ENCODE measurements around the gene ATF3. TPM values are rescaled to one million over a fixed set of nuclear protein-coding genes. Genes with fewer than 3 reads are reported as not detected.

Gene ATF3
- total RNA-seq, 4 donors from 2014 or later, result 8.2 to 71.6 (median 17.2) TPM

DNA sequence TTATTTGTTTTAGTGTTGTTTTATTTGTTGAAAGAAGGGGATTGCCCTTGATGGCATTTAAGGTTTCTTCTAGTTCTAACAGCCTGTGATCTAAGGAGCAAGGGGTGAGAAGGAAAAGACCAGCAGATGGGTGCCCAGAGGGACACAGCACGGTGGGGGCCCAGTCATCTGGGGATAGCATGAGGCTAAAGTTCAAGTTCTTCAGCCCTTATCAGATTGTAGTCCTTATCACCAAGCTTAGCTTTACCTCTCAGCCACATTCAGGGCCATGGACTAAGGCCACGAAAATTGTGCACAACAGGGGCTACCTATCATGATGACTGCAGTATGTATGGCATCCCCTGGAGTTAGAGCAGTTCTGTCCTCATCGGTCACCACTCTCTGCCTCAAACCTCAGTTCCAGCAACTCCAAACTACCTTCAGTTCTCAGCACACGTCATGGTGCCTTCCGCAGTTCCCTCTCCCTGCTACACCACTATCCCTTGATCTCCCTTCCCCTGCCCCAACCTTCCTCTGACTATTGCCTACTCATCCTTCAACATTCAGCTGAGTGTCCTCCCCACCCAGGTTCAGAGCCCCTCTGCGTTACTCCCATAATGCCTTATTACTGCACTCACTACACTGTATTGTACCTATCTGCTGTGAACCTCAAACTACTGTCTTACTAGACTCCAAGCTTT is 36.4 kb downstream of the ATF3 start:
- TF ChIP-seq, protein P1, sequence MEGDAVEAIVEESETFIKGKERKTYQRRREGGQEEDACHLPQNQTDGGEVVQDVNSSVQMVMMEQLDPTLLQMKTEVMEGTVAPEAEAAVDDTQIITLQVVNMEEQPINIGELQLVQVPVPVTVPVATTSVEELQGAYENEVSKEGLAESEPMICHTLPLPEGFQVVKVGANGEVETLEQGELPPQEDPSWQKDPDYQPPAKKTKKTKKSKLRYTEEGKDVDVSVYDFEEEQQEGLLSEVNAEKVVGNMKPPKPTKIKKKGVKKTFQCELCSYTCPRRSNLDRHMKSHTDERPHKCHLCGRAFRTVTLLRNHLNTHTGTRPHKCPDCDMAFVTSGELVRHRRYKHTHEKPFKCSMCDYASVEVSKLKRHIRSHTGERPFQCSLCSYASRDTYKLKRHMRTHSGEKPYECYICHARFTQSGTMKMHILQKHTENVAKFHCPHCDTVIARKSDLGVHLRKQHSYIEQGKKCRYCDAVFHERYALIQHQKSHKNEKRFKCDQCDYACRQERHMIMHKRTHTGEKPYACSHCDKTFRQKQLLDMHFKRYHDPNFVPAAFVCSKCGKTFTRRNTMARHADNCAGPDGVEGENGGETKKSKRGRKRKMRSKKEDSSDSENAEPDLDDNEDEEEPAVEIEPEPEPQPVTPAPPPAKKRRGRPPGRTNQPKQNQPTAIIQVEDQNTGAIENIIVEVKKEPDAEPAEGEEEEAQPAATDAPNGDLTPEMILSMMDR (IDR thresholded peaks at IDR 0.05), result no peak
- no peak for TF ChIP-seq POLR2A (IDR thresholded peaks at IDR 0.05)
- H3K4me3 ChIP-seq (ENCODE audit: low read depth, poor library complexity, severe bottlenecking), result no peak overlapping the region
- DNase-seq (ENCODE audit: low spot score in 2 of 2), result no peak
- intact Hi-C loops (cut with DNase I; ENCODE audit: low total_unique reads), result no loop called here
- 85 to 94% methylated on average over 6 of the region's 6 CpGs for WGBS, 2 donors

DNA sequence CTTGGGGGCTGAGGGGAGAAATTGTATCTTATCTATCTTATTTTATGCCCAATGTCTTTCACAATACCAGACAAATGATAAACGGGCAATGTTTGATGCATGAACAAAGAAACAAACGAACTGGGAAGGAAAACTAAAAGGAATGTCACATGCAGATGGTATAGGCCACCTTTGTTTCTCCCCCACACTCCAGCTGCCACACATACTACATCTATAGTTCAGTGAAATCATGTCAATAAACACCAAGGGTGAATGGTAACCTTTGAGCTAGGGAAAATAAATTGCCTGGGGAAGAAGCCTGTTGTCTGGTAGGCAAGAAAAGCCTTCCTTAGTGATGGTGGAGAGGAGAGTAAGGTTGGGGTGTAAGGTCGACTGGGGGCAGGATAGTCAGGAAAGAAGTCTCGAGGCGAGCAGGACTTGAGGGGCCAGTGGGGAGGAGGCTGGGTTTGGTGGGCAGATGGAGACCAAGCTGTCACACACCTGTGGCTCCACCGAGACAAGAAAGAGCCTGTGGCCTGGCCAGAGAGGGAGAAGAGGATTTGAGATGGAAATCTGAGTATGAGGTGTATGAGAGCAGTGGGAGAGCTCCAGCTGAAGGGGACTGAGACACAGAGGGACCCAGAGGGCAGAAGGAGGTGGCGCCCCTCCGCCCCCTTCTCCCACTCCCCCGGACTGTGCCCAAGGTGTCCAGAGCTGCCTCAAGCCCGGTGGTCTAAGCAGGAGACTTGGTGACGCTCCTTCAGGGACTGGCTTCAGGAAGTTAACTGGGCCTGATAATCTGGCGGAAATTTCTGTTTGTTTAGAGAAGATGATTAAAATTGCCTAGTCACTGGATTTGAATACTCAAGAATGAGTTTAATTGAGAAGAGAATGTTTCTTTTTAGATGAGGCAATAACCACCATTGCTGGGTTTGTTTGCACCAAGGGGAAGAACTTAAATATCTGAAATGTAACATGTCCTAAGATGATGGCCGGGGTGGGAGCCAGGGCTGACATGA is 37.3 kb downstream of the ATF3 start:
- no peak for DNase-seq (ENCODE audit: low spot score in 2 of 2)
- intact Hi-C loops (cut with DNase I; ENCODE audit: low total_unique reads), result no loop called here
- no peak overlapping the region for H3K4me3 ChIP-seq (ENCODE audit: low read depth, poor library complexity, severe bottlenecking)
- TF ChIP-seq, protein P1 (IDR thresholded peaks at IDR 0.05), result no peak
- no peak for TF ChIP-seq POLR2A (IDR thresholded peaks at IDR 0.05)
- WGBS, 2 donors, result 82 to 83% methylated on average over 13 of the region's 13 CpGs

DNA sequence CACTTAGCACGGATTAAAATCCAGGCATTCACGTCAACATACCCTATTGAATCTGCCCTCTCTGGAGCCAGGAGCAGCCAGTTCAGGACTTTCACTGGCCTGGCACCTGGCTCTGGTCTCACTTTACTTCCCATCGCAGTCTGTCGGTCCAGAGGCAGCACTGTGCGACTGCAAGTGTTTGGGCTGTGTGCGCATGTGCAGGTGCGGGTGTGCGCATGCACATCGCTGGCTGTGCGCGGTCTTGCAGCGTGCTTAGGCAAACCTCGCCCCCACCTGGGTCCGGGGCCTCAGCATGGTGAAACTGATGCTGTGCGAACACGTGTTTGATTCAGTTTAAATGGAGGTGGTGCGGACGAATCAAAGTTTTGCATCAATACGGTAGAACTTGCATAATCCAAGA is 38.0 kb downstream of the ATF3 start:
- WGBS, 2 donors, result 87 to 91% methylated on average over 19 of the region's 19 CpGs
- no peak overlapping the region for H3K4me3 ChIP-seq (ENCODE audit: low read depth, poor library complexity, severe bottlenecking)
- intact Hi-C loops (cut with DNase I; ENCODE audit: low total_unique reads), result no loop called here
- no peak for DNase-seq (ENCODE audit: low spot score in 2 of 2)
- TF ChIP-seq, protein P1 (IDR thresholded peaks at IDR 0.05), result no peak
- TF ChIP-seq POLR2A (IDR thresholded peaks at IDR 0.05), result no peak

DNA sequence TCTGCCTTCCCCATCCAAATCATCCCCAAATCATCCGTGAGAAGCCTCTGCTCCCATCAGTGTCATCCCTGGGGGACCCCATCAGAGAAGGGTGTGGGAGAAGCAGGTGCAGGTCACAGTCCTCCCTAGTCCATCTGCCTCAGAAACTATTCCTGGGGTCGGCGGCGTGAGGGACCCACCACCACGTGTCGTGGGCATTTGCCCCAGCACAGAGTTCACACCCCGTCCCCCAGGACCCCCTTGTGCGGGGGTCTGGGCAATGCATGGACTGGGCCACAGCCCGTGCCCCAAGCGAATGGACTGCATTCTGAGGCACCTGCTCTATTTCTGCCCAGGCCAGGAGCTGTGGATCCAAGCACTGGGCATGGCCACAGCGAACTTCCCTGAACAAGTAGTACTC is 38.4 kb downstream of the ATF3 start:
- no peak for DNase-seq (ENCODE audit: low spot score in 2 of 2)
- TF ChIP-seq, protein P1 (IDR thresholded peaks at IDR 0.05), result no peak
- TF ChIP-seq POLR2A (IDR thresholded peaks at IDR 0.05), result no peak
- 93 to 95% methylated on average over 11 of the region's 11 CpGs for WGBS, 2 donors
- intact Hi-C loops (cut with DNase I; ENCODE audit: low total_unique reads), result no loop called here
- H3K4me3 ChIP-seq (ENCODE audit: low read depth, poor library complexity, severe bottlenecking), result no peak overlapping the region

DNA sequence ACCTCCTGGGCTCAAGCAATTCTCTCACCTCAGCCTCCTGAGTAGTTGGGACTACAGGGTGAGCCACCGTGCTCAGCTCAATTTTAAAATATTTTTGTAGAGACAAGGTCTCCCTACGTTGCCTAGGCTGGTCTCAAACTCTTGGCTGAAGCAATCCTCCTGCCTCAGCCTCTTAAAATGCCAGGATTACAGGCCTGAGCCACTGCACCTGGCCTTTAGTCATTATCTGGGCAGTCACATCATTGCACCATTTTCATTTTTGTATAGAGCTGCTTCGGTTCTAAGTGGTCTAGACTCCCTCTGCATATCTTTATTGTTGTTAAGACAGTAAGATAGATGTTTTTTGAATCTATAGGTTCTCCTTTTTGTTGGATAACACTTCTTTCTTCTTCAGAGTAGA is 39.9 kb downstream of the ATF3 start:
- 87 to 95% methylated on average over 3 of the region's 3 CpGs for WGBS, 2 donors

More for the DNA sequence above, 39.9 kb downstream of the ATF3 start:
- H3K4me3 ChIP-seq (ENCODE audit: low read depth, poor library complexity, severe bottlenecking), result no peak overlapping the region
- intact Hi-C loops (cut with DNase I; ENCODE audit: low total_unique reads), result no loop called here
- TF ChIP-seq, protein P1 (IDR thresholded peaks at IDR 0.05), result no peak
- no peak for TF ChIP-seq POLR2A (IDR thresholded peaks at IDR 0.05)
- DNase-seq (ENCODE audit: low spot score in 2 of 2), result peak in 1 of 2 donors; percentile 7

All from lower leg skin (tissue), 4 donors.